AG09309 (cell line): Measurements from ENCODE around the gene MAP3K12.

Experiments used
- DNase-seq: peaks from one replicate; pipeline ENCODE4 v3.0.0-alpha.2; 2010; ENCODE audit warnings: low read depth
- H3K4me3 ChIP-seq: 2 replicates; pipeline ENCODE4 v1.5.1; 2011; ENCODE audit warnings: mild to moderate bottlenecking, low read depth, low read length, moderate library complexity; ENCODE audit not compliant: control insufficient read depth
- TF ChIP-seq, protein P1 (sequence below): IDR thresholded peaks from 2 replicates; pipeline ENCODE4 v1.5.1; 2011; ENCODE audit warnings: mild to moderate bottlenecking, low read depth, low read length, inconsistent platforms; ENCODE audit not compliant: insufficient read depth, control insufficient read depth; ENCODE audit errors: missing control alignments

The MAP3K12 gene

DNA sequence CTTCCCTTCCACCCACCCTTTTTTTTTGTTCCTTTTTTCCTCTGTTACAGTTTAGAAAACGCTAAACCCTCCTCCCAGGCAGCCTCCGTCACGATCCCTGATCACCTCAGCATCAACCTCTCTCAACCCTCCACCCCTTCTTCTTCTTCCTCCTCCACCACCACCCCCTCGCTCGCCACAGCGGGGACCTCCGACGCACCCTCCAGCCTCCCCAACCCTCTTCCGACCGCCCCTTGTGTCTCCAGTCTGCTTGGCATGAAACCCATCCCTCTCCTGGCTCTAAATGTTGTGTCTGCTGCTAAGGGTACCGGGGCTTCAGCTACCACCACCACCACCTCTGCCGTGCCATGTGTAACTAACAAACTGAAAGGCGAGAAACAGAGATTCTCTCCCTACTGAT, 24.4 kb downstream of the MAP3K12 start:
- TF ChIP-seq, protein P1, sequence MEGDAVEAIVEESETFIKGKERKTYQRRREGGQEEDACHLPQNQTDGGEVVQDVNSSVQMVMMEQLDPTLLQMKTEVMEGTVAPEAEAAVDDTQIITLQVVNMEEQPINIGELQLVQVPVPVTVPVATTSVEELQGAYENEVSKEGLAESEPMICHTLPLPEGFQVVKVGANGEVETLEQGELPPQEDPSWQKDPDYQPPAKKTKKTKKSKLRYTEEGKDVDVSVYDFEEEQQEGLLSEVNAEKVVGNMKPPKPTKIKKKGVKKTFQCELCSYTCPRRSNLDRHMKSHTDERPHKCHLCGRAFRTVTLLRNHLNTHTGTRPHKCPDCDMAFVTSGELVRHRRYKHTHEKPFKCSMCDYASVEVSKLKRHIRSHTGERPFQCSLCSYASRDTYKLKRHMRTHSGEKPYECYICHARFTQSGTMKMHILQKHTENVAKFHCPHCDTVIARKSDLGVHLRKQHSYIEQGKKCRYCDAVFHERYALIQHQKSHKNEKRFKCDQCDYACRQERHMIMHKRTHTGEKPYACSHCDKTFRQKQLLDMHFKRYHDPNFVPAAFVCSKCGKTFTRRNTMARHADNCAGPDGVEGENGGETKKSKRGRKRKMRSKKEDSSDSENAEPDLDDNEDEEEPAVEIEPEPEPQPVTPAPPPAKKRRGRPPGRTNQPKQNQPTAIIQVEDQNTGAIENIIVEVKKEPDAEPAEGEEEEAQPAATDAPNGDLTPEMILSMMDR = no peak

DNA sequence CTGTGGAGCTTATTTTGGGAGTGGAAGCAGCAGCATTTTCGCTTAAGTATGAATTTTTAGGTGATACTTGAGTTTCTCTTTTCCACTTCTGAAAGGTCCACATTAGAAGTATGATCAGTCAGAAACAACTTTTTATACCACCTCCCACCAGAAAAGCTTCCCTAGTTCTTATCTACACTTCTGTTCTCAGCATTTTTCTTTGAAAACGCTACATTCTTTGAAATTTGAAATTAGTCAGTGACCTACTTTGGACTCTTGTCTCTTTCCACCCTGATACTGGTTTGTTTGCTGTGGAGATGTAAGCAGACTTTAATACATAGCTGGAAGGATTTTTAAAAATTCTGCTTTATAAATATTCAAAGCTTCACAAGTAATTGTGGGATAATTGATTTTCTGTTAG, 25.2 kb downstream of the MAP3K12 start:
- TF ChIP-seq, protein P1 = no peak
- DNase-seq = no peak
- no peak overlapping the region for H3K4me3 ChIP-seq

More for the DNA sequence above, 24.4 kb downstream of the MAP3K12 start:
- DNase-seq = no peak
- H3K4me3 ChIP-seq = no peak overlapping the region

DNA sequence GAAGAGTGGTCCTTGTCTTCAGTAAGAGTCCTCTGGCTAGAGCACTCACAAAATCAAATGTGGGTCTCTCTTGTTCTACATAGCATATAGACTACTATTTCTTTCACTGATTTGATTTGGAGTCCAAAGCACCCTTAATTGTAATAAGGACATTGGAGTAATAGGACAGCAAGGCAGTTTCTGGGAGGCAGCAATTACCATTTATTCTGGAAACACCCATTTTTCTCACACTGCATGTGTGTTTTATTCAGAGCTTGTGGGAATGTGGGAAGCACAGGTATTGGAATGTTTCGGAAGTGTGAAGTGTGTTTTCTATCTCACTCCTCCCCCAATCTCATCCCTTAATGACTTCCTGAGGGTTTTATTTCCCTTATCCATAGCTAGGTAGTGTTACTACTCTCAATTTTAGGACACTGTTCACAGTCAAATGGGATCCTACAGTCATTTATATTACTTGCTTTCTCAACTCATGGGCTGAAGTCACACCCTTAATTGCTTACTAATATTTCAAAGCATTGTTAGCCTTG, 27.1 kb downstream of the MAP3K12 start:
- TF ChIP-seq, protein P1 = no peak
- no peak for DNase-seq
- no peak overlapping the region for H3K4me3 ChIP-seq

GRCh38 chr12:53468282-53468681, 31.0 kb downstream of the MAP3K12 start:
- no peak for DNase-seq
- TF ChIP-seq, protein P1 = no peak
- no peak overlapping the region for H3K4me3 ChIP-seq

DNA sequence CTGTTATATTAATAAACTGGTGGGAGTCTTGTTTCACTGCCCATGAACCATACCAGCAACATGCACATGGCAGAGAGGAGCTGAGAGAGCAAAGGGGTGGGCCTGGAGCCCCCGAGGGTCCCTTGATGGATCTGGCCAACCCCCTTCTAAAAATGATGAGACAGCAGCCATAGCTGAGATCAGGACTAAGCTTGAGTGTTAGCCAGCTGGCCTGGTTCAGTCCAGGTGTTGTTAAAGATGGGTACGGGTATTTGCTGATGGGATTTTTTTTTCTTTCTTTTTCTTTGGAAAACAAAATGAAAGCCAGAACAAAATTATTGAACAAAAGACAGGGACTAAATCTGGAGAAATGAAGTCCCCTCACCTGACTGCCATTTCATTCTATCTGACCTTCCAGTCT, 31.4 kb downstream of the MAP3K12 start:
- TF ChIP-seq, protein P1 = no peak
- no peak for DNase-seq
- no peak overlapping the region for H3K4me3 ChIP-seq

DNA sequence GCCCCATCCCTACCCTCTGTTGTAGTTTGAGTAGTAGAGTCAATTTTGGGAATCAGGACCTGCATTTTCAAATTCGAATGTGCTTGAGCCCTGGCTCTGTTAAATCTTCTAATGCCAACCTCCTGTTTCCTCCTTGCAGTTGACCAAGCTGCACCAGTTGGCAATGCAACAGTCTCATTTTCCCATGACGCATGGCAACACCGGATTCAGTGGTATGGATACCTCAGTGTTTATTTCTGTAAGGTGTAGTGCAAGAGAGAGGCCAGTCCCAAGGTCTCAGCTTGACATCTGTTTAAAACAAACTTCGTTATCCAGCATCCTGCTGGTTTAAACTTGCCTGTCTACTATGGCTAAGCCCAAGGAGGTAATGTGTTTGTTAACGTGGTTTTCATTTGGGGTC, 32.2 kb downstream of the MAP3K12 start:
- no peak for DNase-seq
- TF ChIP-seq, protein P1 = no peak
- H3K4me3 ChIP-seq = no peak overlapping the region

GRCh38 chr12:53466640-53467039, 32.6 kb downstream of the MAP3K12 start:
- no peak for DNase-seq
- no peak overlapping the region for H3K4me3 ChIP-seq
- TF ChIP-seq, protein P1 = no peak
